Measurements from ENCODE around the gene SYCN. TPM values are rescaled to one million over a fixed set of nuclear protein-coding genes. Genes with fewer than 3 reads are reported as not detected.
"Not testable (repeated sequence)": the region's sequence is repeated elsewhere in the genome, so short reads cannot be mapped to it uniquely, and the experiment has no call there.

The SYCN gene
- total and polyA plus RNA-seq, 2 of the 13 experiments (the other 11 are each of a cell fraction or from before 2014, with no cell fraction given): not detected

DNA sequence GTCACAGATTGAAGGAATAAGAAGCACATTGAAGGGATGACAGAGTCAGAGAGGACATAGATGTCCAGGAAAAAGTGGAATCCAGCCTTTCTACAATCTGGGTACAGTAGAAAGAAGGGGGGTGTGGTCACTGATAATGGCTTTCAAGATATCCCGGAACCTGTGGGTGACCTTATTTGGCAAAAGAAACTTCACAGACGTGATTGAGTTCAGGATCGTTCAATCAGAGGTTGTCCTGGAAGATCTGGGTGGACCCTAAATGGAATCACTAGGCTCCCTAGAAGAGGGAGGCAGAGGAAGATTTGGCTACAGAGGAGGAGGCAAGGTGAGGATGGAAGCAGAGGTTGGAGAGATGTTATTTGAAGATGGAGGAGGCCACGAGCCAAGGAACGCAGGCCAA, 13.0 kb upstream of the SYCN start:
- Histone ChIP-seq H3K4me1 (ENCODE audit: insufficient read depth, low read length) (no peaks in the 10 kb centered on the region), H3K9ac (ENCODE audit: insufficient read depth, low read depth, low read length) (no peak overlapping the region), H3K79me2 (ENCODE audit: insufficient read depth, low read length) (no peaks in the 10 kb centered on the region), H3K4me2 (ENCODE audit: low read depth, low read length) (no peak overlapping the region), H3K9me3 (ENCODE audit: low read length) (no peaks in the 10 kb centered on the region), H3K27ac (ENCODE audit: extremely low read length, insufficient read depth, low read length) (no peak overlapping the region), H4K20me1 (ENCODE audit: insufficient read depth, low read length) (no peaks in the 10 kb centered on the region), H3K27me3 (ENCODE audit: control insufficient read depth in 1 of 2, insufficient read depth in 2 of 2, low read length in 2 of 2) (no peaks in the 10 kb centered on the region; a peak in 1 of 5 replicates), H3K4me3 (replicated peaks in 1 of 3; ENCODE audit: insufficient read depth in 1 of 3, low read depth in 2 of 3, low read length in 3 of 3) (no peak overlapping the region), H3K36me3 (replicated peaks in 1 of 2; ENCODE audit: control insufficient read depth in 1 of 2, insufficient read depth in 2 of 2, low read length in 2 of 2) (no peaks in the 10 kb centered on the region), H2AFZ (ENCODE audit: low read length) (no peak overlapping the region)
- ATAC-seq: no peak
- 44% methylated on average over 5 of the region's 5 CpGs for WGBS (ENCODE audit: low lambda C conversion rate)
- POLR2A ChIA-PET: no interaction called here
- in situ Hi-C loops (cut with HindIII; ENCODE audit: extremely low pct_ligation_motif_present, low pct_unique_long_range_greater_than_20kb): no loop called here
- intact Hi-C loops (cut with micrococcal nuclease; ENCODE audit: unreplicated experiment): no loop called here
- no peak for DNase-seq (ENCODE audit: low spot score)
- 0 out of 2 replicates have a peak, but pooled peaks have one; percentile 4 for TF ChIP-seq SRF (IDR thresholded peaks at IDR 0.05; ENCODE audit: low read depth, low read length)
- TF ChIP-seq, protein P1, sequence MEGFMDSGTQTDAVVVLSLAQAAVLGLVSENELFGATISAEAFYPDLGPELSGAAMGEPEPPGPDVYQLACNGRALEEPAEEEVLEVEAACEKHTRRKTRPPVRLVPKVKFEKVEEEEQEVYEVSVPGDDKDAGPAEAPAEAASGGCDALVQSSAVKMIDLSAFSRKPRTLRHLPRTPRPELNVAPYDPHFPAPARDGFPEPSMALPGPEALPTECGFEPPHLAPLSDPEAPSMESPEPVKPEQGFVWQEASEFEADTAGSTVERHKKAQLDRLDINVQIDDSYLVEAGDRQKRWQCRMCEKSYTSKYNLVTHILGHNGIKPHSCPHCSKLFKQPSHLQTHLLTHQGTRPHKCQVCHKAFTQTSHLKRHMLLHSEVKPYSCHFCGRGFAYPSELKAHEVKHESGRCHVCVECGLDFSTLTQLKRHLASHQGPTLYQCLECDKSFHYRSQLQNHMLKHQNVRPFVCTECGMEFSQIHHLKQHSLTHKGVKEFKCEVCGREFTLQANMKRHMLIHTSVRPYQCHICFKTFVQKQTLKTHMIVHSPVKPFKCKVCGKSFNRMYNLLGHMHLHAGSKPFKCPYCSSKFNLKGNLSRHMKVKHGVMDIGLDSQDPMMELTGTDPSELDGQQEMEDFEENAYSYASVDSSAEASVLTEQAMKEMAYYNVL (CRISPR knock-in tag; IDR thresholded peaks at IDR 0.05; ENCODE audit: borderline replicate concordance): no peak
- no TSS peak for BruUV-seq (replicated peaks)
- FAIRE-seq: no peak
- CTCF ChIA-PET (ENCODE audit: low intra/inter-chr PET ratio, low total read pairs): no interaction called here

DNA sequence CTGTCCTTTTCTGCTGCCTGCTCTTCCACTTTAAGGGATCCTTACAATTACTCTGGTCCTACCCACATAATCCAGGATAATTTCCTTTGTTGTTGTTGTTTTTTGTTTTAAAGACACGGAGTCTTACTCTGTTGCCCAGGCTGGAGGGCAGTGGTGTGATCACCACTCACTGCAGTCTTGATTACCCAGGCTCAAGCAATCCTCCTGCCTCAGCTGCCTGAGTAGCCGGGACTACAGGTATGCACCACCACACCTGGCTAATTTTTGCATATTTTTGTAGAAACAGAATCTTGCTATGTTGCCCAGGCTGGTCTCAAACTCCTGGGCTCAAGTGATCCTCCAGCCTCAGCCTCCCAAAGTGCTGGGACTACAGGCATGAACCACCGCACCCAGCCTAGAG, 11.3 kb upstream of the SYCN start:
- H3K27ac ChIP-seq (ENCODE audit: extremely low read length, insufficient read depth, low read length); CTCF ChIA-PET (ENCODE audit: low intra/inter-chr PET ratio, low total read pairs); ATAC-seq; H3K36me3 ChIP-seq (replicated peaks in 1 of 2; ENCODE audit: control insufficient read depth in 1 of 2, insufficient read depth in 2 of 2, low read length in 2 of 2); FAIRE-seq; DNase-seq (ENCODE audit: low spot score); H3K27me3 ChIP-seq (ENCODE audit: control insufficient read depth in 1 of 2, insufficient read depth in 2 of 2, low read length in 2 of 2); in situ Hi-C loops (cut with HindIII; ENCODE audit: extremely low pct_ligation_motif_present, low pct_unique_long_range_greater_than_20kb); H4K20me1 ChIP-seq (ENCODE audit: insufficient read depth, low read length); POLR2A ChIA-PET; BruUV-seq (replicated peaks); H2AFZ ChIP-seq (ENCODE audit: low read length); H3K9me3 ChIP-seq (ENCODE audit: low read length); H3K9ac ChIP-seq (ENCODE audit: insufficient read depth, low read depth, low read length); H3K79me2 ChIP-seq (ENCODE audit: insufficient read depth, low read length); intact Hi-C loops (cut with micrococcal nuclease; ENCODE audit: unreplicated experiment); H3K4me1 ChIP-seq (ENCODE audit: insufficient read depth, low read length); H3K4me2 ChIP-seq (ENCODE audit: low read depth, low read length); H3K4me3 ChIP-seq (replicated peaks in 1 of 3; ENCODE audit: insufficient read depth in 1 of 3, low read depth in 2 of 3, low read length in 3 of 3): not testable (repeated sequence)
- 39% methylated on average over 3 of the region's 3 CpGs for whole genome bisulfite sequencing (ENCODE audit: low lambda C conversion rate)
